ENCODE results near the gene MICU1. TPM values are rescaled to one million over a fixed set of nuclear protein-coding genes. Genes with fewer than 3 reads are reported as not detected.

The MICU1 gene
- total and polyA plus RNA-seq, 2 donors (not counting 3 experiments of a cell fraction or from before 2014, with no cell fraction given), result 27.5 to 48.0 TPM

GRCh38 chr10:72353965-72354355 is 271.9 kb downstream of the MICU1 start:
- no peaks in the 10 kb centered on the region for H4K20me1 ChIP-seq (replicated peaks; ENCODE audit: control insufficient read depth, extremely low read depth, insufficient read depth, low read length)
- intact Hi-C loops (cut with micrococcal nuclease) (no loop called here), dilution Hi-C loops (cut with MboI; ENCODE audit: extremely low pct_ligation_motif_present, low sequenced_read_pairs) (no loop called here)
- H3K27ac ChIP-seq (ENCODE audit: insufficient read depth, low read depth, low read length), result peak overlapping the region; percentile 89
- H3K4me1 ChIP-seq (ENCODE audit: control insufficient read depth, extremely low read depth, insufficient read depth, low read length), result peaks cover 14% of the 10 kb centered on the region
- H3K9me1 ChIP-seq (replicated peaks; ENCODE audit: control insufficient read depth, extremely low read depth, insufficient read depth, low read length), result no peaks in the 10 kb centered on the region
- no peaks in the 10 kb centered on the region for H3K27me3 ChIP-seq (ENCODE audit: control insufficient read depth in 2 of 2, insufficient read depth in 2 of 2, low read length in 2 of 2)
- TF ChIP-seq JUN (IDR thresholded peaks at IDR 0.05; ENCODE audit: borderline replicate concordance, insufficient read depth, insufficient read length, low read depth), result no peak
- TF ChIP-seq POLR2AphosphoS5 (IDR thresholded peaks at IDR 0.05; ENCODE audit: insufficient read depth, low read depth, low read length), result no peak
- TF ChIP-seq CTCF (IDR thresholded peaks at IDR 0.05; ENCODE audit: extremely low read depth in 1 of 2, insufficient read depth in 1 of 2, low read depth in 1 of 2, low read length in 2 of 2), result no peak
- TF ChIP-seq MAX (IDR thresholded peaks at IDR 0.05; ENCODE audit: insufficient read depth, insufficient read length), result no peak
- TF ChIP-seq FOS (IDR thresholded peaks at IDR 0.05; ENCODE audit: borderline replicate concordance, insufficient read depth, low read length), result no peak
- TF ChIP-seq EZH2 (IDR thresholded peaks at IDR 0.05; ENCODE audit: borderline replicate concordance, low read depth, low read length, severe bottlenecking), result no peak
- no peak for TF ChIP-seq MYC (IDR thresholded peaks at IDR 0.05; ENCODE audit: low read depth, low read length)
- TF ChIP-seq GATA2 (IDR thresholded peaks at IDR 0.05; ENCODE audit: insufficient read depth, insufficient read length, low read depth, low read length), result no peak
- TF ChIP-seq POLR2A (IDR thresholded peaks at IDR 0.05; ENCODE audit: low read depth, low read length), result no peak
- CTCF ChIA-PET, result interaction anchor here (1.0 kb wide), 2 partner anchors 228 to 480 kb away, joined by 3 read pairs; no protein-coding TSS in a partner anchor
- TSS peak; percentile 38 for BruUV-seq (replicated peaks)
- H3K4me3 ChIP-seq (replicated peaks in 1 of 3; ENCODE audit: insufficient read depth in 1 of 3, low read depth in 1 of 3, low read length in 3 of 3), result peak overlapping the region; percentile 66 to 80 (median 69)
- DNase-seq (ENCODE audit: low read depth, low spot score) (no peak), FAIRE-seq (no peak)
- no peaks in the 10 kb centered on the region for H3K9me3 ChIP-seq (replicated peaks; ENCODE audit: control insufficient read depth, insufficient read depth, low read length)
- peak overlapping the region; percentile 14 for H2AFZ ChIP-seq (ENCODE audit: low read depth, low read length)
- peaks cover 45% of the 10 kb centered on the region for H3K79me2 ChIP-seq (ENCODE audit: control insufficient read depth, insufficient read depth, low read length)
- peak overlapping the region; percentile 97 for H3K9ac ChIP-seq (replicated peaks; ENCODE audit: extremely low read depth, insufficient read depth, low read length)
- H3K4me2 ChIP-seq (ENCODE audit: insufficient read depth, low read length), result peak overlapping the region; percentile 74
- peaks cover 0 to 12% of the 10 kb centered on the region in 2 experiments for H3K36me3 ChIP-seq (ENCODE audit: control insufficient read depth in 2 of 2, extremely low read depth in 1 of 2, insufficient read depth in 2 of 2, low read length in 2 of 2)
- POLR2A ChIA-PET, result interaction anchor here (1.0 to 1.1 kb wide), 2 partner anchors 11 to 743 kb away, joined by 3 read pairs; partner anchors contain the start of gene P4HA1

All from endothelial cell of umbilical vein (primary cell).